Embryonic facial prominence (tissue), 1 donor: ENCODE data around the gene PIEZO2.
"Not testable (repeated sequence)": the region's sequence is repeated elsewhere in the genome, so short reads cannot be mapped to it uniquely, and the experiment has no call there.

Experiments used
- DNase-seq: peaks from one replicate; pipeline ENCODE4 v3.0.0-alpha.2; 2016; ENCODE audit errors: extremely low spot score

Gene PIEZO2

GRCh38 chr18:11150271-11150615 is 874 bp upstream of the PIEZO2 start:
- DNase-seq, result no peak

GRCh38 chr18:11148680-11149440 is 509 bp downstream of the PIEZO2 start:
- DNase-seq, result no peak

GRCh38 chr18:11147962-11148679 is 1.2 kb downstream of the PIEZO2 start:
- no peak for DNase-seq

- DNase-seq, result peak; percentile 16
These were observed 1.9 kb downstream of the PIEZO2 start for GRCh38 chr18:11147371-11147951.

GRCh38 chr18:11146947-11147345 is 2.4 kb downstream of the PIEZO2 start:
- DNase-seq, result no peak

- DNase-seq, result no peak
These were observed 3.0 kb downstream of the PIEZO2 start for GRCh38 chr18:11146238-11146946.

- no peak for DNase-seq
These were observed 3.8 kb downstream of the PIEZO2 start for GRCh38 chr18:11145413-11146191.

- no peak for DNase-seq
These were observed 12.0 kb downstream of the PIEZO2 start for GRCh38 chr18:11137400-11137799.

- DNase-seq, result no peak
These were observed 13.1 kb downstream of the PIEZO2 start for GRCh38 chr18:11136241-11136640.

- no peak for DNase-seq
These were observed 14.4 kb downstream of the PIEZO2 start for GRCh38 chr18:11134940-11135339.

GRCh38 chr18:11129059-11129458 is 20.3 kb downstream of the PIEZO2 start:
- DNase-seq, result not testable (repeated sequence)

- no peak for DNase-seq
These were observed 23.7 kb downstream of the PIEZO2 start for GRCh38 chr18:11125492-11126315.

GRCh38 chr18:11124054-11124453 is 25.3 kb downstream of the PIEZO2 start:
- no peak for DNase-seq

GRCh38 chr18:11121443-11121849 is 27.9 kb downstream of the PIEZO2 start:
- no peak for DNase-seq

- no peak for DNase-seq
These were observed 29.3 kb downstream of the PIEZO2 start for GRCh38 chr18:11119959-11120587.

GRCh38 chr18:11119550-11119949 is 29.8 kb downstream of the PIEZO2 start:
- no peak for DNase-seq

- no peak for DNase-seq
These were observed 31.2 kb downstream of the PIEZO2 start for GRCh38 chr18:11118051-11118766.

GRCh38 chr18:11115276-11115675 is 34.1 kb downstream of the PIEZO2 start:
- no peak for DNase-seq

- DNase-seq, result no peak
These were observed 34.7 kb downstream of the PIEZO2 start for GRCh38 chr18:11114653-11115052.

- DNase-seq, result no peak
These were observed 35.4 kb downstream of the PIEZO2 start for GRCh38 chr18:11113937-11114336.
